NCI-H1105 (cell line): ENCODE results near the gene DAAM2.

Experiments
- DNase-seq: peaks from one replicate; lab custom pipeline; 2025; lab: John Stamatoyannopoulos, UW

DAAM2 gene

DNA sequence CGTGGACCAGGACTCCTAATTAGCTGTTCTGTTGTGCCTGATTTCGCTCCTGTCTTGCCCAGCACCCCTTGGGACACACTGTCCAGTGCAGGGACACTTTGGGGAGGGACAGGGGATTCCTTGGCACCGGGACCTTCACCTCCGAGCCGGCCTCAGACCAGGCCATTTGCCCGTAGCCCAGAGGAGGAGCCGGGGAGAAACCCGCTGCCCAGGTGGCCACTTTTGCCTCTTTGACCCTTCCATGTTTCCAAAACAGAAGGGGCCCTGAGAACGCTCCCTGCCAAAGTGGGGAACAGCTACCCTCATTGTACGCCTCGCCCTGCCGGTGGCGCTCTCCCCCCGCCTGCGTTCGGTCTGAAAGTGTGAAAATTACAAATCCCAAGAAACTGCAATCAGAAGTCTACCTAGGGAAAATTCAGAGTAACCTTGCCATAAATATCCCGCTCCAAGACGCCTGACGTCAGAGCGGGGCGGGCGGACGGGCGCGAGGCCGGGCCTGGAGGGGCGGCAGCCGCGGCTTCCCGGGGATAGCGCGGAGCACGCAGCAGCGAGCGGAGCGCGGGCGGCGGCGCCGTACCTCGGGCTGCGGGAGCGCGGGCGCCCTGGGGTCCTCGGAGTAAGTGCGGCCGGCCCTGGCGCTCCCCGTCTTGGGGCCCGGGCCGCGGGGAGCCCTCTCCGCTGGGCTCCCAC, at the start of gene DAAM2:
TSS of gene DAAM2 (plus strand) at position 527 of the 690 bp plus-strand sequence. CDS start 63,927 bp downstream, outside the sequence.
- peak; percentile 29 for DNase-seq

- no peak for DNase-seq
Observed at GRCh38 chr6:39746795-39747194, 45.4 kb upstream of the DAAM2 start.

GRCh38 chr6:39752835-39753724, 39.1 kb upstream of the DAAM2 start:
- DNase-seq: no peak

- no peak for DNase-seq
Observed at GRCh38 chr6:39753725-39754045, 38.5 kb upstream of the DAAM2 start.

DNA sequence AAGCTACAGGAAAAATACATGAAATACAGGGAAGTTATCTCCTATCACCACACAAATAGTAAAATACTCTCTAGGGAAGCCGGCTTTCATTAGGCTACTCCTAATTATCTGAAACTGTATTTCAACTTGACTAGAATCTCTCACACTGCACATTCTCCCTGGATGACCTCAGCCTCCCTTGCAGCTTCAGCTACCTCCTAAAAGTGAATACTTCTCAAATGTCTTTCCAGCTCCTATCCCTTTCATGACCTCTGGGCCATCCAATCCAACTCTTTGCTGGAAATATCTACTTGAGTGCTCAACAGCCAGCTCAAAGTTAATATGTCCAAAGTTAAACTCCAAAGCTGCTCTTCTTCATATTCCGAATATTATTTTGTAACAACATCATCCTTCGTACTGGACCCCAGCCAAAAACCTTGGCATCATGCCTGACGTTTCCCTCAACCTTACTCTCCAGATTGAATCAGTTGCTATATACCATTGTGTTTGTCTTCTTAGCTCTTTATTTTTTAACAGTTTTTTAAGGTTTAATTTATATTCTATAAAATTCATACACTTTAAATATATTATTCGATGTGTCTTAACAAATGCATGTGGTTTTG, 37.6 kb upstream of the DAAM2 start:
- no peak for DNase-seq

GRCh38 chr6:39755231-39755630, 36.9 kb upstream of the DAAM2 start:
- DNase-seq: no peak

DNA sequence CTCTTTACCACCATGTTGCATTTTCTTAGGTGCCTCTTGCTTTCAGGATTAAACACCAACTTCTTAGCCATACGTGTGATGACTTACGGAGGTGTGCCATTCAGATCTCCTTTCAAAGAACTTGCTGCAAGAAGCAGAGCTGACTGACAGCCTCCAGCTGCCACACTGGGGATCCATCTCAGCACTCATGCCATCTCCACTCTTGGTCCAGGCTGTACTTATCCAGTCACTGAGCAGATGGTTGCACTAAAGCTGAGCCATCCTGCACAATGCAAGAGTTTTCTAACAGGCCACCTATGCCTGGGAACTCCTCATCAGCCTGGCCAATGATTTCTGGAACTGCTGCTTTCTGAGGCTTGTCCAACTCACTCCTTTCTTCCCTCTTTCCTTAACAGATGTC, 35.6 kb upstream of the DAAM2 start:
- DNase-seq: no peak

DNA sequence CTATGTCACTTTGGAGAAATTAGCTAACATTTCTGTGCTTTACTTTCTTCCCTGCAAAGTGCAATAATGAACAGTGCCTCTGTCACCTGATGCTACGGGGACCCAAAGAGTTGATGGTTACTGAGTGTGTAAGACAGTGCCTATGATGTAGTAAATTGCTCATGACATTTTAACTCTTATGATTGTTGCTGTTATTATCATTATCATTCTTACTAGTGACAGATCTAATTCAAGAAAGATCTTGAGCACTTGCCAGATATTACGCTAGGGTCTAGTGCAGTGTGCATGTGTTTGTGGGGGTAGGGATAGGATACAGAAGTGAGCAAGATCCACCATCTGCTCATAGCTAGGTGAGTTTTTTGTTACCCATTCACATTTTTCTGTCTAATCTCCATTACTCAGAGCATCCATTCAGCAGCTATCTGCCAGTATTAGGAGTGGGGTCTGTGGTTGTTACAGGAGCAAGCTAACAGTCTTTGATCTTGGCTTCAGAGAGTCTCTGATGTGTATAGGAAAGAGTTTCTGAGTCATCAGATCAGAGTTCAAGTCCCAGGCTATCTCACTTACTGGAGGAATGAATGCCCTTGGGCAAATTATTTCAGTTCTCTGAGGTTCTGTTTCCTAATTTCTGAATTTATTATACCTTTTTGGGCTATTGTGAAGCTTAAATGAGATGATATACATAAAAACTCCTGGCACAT, 33.1 kb upstream of the DAAM2 start:
- DNase-seq: no peak

DNA sequence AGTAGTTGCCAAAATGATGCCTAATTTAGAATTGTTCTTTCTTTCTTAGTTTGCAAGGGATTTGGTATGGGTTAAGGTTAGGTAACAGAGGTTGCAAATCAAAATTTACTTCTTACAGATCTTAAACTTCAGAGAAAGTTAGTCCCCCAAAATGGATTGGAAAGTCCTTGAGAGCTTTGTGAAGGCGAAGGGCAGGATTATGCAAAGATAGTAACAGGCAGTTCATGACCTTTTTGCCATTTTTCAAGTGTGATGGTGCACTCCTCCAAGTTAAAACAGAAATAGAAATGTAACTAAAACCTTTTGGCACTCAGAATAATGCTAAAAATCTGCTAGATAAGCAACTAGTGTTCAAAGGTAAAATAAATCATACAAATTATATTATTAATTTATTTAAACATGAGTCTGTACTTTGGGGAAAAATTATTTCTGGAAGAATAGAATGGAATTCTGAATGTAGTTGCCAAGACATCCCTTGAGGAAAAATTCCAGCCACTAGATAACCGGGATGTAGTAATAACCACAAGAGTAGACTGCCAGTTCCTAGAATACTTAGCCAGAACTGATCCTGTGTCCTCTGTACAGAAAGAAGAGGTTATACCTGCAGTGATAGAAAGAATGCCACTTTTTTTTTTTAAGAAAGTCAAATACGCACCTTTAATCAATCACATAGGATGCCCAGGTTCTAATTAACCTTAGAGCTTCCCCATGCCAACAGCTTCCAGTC, 31.8 kb upstream of the DAAM2 start:
- no peak for DNase-seq

GRCh38 chr6:39765508-39766065, 26.6 kb upstream of the DAAM2 start:
- DNase-seq: no peak

DNA sequence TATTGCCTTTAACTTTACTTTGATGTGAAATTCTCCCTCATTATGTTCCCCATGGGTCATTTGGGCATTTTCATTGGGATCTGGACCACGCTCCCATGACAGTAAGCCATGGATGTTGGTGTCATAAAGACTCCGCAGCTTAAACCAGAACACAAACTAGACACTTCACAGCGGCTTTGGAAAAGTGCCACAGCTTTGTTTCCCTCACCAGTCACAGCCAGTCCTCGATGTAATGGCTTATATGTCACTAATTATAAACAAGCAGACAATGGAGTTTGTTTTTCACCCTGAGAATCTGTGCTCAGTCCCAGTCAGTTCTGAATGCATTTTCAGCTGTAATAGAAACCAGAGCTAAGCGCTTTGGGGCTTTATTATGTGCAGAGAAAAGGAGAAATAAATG, 23.2 kb upstream of the DAAM2 start:
- DNase-seq: no peak

DNA sequence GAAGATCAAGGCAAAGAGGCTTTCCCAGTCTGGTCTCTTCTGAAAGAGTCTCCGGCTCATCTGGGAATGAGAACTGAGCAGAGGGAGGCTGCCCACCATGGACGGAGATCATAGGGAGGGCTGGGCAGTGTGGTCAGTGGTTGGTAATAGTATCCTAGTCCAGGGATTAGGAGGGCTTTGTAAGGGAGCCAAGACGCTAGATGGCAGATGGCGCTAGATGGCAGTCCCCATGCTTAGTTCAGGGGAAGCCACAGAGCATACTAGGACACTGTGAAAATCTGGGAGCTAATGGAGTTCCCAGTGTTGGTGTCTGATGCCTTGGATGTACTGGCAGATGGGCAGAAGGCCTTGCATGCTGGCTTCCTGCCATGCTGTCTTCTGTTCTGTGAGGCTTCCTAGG, 21.7 kb upstream of the DAAM2 start:
- no peak for DNase-seq

DNA sequence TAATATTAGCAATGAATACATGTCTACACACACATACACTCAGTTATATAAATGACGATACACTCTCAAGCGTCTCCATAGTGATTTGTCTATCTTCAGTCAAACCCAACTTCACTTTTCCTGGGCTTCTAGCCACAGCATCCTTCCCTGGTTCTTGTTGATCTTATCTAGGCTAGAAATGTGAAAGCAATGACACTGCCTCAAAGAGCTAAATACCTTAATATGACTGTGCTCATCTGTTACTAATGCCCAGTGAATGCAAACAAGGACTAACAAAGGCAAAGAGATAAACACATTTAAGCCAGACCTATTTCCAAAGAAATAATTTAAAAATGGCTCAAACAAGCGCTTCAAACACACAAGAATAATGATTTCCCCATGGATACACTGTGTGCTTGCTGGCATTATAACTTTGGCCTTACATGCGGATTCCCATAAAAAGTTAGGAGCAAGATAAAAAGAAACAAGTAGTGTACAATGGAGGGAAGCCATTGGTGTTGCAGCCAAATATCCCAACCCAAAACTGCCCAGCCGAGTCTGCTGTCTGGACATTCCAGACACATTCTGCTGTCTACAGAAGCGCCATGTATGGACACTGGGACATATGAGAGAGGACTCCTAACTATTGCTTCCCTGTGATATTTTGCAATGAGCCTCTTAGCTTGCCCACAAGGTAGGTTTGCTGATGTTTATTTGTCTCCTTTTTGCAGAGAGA, 19.5 kb upstream of the DAAM2 start:
- no peak for DNase-seq

- DNase-seq: no peak
Observed at GRCh38 chr6:39773782-39774181, 18.4 kb upstream of the DAAM2 start.

DNA sequence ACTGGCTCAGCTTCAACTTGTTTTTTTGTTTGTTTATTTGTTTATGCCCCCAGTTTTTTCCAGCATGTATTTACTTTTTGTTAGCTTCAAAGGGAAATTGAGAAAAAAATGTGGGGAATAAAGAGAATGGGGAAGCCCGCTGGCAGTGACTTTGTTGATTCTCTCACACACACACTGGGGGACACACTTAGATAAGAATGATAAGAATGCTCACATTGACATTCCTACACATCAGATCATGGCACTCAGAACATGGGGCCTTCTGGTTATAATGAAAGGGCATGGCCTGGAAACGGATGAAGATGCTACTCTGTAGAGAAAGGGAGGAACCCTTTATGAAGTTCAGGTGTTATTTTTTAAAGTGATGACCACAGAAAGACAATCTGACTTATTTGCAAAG, 15.6 kb upstream of the DAAM2 start:
- DNase-seq: no peak

DNA sequence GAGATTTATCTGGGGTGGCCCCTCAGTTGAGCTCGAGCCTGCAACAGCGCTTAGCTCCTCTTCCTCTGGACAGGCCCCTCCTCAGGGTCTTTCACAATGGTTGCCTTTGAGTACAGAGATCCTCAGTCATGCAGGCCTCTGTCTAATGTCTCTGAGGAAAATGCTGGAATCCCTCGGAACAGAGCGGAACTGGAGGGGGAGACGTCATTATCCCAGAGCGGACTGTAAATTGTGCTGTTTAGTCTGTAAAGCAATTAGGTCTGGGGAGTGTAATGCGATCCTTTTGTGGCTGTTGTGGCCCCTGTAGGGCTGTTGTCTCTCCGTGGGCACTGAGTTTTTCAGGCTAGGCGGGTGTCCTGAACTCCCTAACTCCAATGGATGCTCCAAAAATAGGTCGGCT, 15.0 kb upstream of the DAAM2 start:
- no peak for DNase-seq

GRCh38 chr6:39777661-39778060, 14.5 kb upstream of the DAAM2 start:
- no peak for DNase-seq

GRCh38 chr6:39778581-39779255, 13.5 kb upstream of the DAAM2 start:
- no peak for DNase-seq

DNA sequence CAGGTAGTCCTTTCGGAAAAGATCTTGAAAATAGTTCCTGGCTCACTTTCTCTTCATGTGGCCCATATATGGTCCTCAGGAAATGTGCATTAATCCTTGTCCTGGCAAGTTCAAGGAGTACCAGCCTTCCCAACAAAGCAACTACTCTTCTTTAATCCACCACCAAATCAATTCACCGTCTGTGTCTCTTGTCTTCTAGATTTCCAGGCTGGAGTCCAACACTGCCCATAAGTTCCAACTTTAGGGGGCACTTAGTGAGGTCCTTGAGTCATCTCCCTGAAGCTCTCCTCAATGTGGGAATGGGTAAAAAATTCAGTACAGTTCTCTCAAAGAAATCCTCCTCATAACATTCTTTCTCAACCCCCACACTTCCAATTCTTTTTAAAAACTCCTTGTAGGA, 6.9 kb upstream of the DAAM2 start:
- DNase-seq: no peak

DNA sequence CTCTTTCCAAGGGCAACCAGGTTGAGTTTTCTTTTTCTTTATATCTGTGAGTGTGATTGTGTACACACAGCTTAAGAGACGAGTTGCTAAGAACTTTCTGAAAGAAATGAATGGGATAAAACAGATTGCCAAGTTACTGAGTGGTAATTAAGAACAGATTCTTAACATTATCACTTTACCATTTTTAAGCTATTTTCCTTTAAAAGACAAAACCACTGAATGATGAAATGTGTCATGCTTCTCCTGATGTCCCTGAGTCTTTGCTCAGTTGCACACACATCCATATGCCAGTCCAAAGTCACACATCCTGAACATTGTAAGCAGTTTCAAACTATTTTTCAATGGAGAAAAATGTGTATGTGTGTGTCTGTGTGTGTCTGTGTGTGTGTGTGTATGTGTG, 5.5 kb upstream of the DAAM2 start:
- no peak for DNase-seq
